ENCODE measurements around the gene INMT. TPM values are rescaled to one million over a fixed set of nuclear protein-coding genes. Genes with fewer than 3 reads are reported as not detected.

INMT gene
- total RNA-seq, 1 experiment from 2014 or later: 3.3 TPM

DNA sequence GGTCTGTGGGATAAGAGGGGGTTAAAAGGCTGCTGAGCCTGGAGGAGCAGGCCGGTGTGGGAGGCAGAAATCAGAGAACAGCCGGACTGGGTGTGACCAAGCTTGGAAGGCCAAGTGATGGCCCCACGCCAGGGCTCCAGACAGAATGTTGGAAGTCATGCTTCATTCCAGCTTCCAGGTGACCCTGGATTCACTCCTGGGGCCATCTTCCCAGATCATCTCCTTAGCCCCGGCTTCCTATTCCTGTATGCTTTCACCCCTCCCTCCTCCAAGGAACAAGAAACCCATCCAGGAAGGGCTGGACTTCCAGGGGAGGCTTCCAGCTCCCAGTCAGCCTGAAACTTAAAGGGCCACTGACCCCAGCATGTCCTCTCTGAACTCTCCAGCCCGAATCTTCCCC, 1.0 kb downstream of the INMT start:
- Histone ChIP-seq H3K4me1 (peaks cover 13% of the 10 kb centered on the region), H3K27me3 (replicated peaks; ENCODE audit: control insufficient read depth, insufficient read depth, low read length) (no peaks in the 10 kb centered on the region), H3K4me3 (ENCODE audit: low read depth, low read length) (no peak overlapping the region), H3K36me3 (ENCODE audit: control insufficient read depth, insufficient read depth, low read length) (no peaks in the 10 kb centered on the region), H3K9me3 (no peaks in the 10 kb centered on the region)
- no peaks in the 10 kb centered on the region for H3K27me3 Mint-ChIP-seq (ENCODE audit: insufficient read depth, unreplicated experiment)
- no peak overlapping the region for H3K4me3 Mint-ChIP-seq (ENCODE audit: unreplicated experiment)
- H3K9me3 Mint-ChIP-seq (ENCODE audit: unreplicated experiment): peaks cover 14% of the 10 kb centered on the region
- no peaks in the 10 kb centered on the region for H3K36me3 Mint-ChIP-seq (ENCODE audit: insufficient read depth, unreplicated experiment)
- TF ChIP-seq, protein P1, sequence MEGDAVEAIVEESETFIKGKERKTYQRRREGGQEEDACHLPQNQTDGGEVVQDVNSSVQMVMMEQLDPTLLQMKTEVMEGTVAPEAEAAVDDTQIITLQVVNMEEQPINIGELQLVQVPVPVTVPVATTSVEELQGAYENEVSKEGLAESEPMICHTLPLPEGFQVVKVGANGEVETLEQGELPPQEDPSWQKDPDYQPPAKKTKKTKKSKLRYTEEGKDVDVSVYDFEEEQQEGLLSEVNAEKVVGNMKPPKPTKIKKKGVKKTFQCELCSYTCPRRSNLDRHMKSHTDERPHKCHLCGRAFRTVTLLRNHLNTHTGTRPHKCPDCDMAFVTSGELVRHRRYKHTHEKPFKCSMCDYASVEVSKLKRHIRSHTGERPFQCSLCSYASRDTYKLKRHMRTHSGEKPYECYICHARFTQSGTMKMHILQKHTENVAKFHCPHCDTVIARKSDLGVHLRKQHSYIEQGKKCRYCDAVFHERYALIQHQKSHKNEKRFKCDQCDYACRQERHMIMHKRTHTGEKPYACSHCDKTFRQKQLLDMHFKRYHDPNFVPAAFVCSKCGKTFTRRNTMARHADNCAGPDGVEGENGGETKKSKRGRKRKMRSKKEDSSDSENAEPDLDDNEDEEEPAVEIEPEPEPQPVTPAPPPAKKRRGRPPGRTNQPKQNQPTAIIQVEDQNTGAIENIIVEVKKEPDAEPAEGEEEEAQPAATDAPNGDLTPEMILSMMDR (IDR thresholded peaks at IDR 0.05; ENCODE audit: insufficient read depth in 1 of 2, low read depth in 1 of 2, low read length in 1 of 2, severe bottlenecking in 1 of 2, unreplicated experiment in 1 of 2): no peak
- no peak for DNase-seq
- POLR2A ChIA-PET: no interaction called here
- H3K27ac Mint-ChIP-seq (ENCODE audit: unreplicated experiment): no peak overlapping the region
- BruUV-seq (replicated peaks): no TSS peak
- intact Hi-C loops (cut with micrococcal nuclease; ENCODE audit: unreplicated experiment): no loop called here
- CTCF ChIA-PET: no interaction called here
- H3K4me1 Mint-ChIP-seq (ENCODE audit: low read depth, unreplicated experiment): peaks cover 13% of the 10 kb centered on the region

DNA sequence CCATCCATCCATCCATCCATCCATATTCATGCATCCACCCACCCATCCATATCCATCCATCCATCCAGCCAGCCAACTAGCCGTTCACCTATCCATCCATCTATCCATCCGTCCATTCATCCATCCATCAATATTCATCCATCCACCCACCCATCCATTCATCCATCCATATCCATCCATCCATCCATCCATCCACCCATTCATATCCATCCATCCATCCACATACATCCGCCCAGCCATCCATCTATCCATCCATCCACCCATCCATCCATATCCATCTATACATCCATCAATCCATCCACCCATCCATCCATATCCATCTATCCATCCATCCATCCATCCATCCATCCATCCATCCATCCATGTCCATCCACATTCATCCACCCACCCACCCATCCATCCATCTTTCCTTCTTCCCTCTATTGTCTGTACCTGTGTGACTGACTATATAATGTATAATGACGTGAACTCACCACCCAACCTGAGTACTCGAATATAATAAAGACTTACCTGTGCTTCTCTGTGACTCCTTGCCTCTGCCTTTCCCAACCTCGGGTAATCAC, 2.5 kb downstream of the INMT start:
- Histone ChIP-seq H3K27me3 (replicated peaks; ENCODE audit: control insufficient read depth, insufficient read depth, low read length) (no peaks in the 10 kb centered on the region), H3K4me1 (0 out of 2 replicates have a peak, but pooled peaks cover 3% of the 10 kb centered on the region), H3K36me3 (ENCODE audit: control insufficient read depth, insufficient read depth, low read length) (no peaks in the 10 kb centered on the region), H3K4me3 (ENCODE audit: low read depth, low read length) (no peak overlapping the region), H3K9me3 (no peaks in the 10 kb centered on the region)
- ChIA-PET POLR2A (no interaction called here), CTCF (no interaction called here)
- Mint-ChIP-seq H3K4me3 (ENCODE audit: unreplicated experiment) (no peak overlapping the region), H3K27ac (ENCODE audit: unreplicated experiment) (no peak overlapping the region), H3K4me1 (ENCODE audit: low read depth, unreplicated experiment) (peaks cover 3% of the 10 kb centered on the region), H3K9me3 (ENCODE audit: unreplicated experiment) (peaks cover 14% of the 10 kb centered on the region), H3K27me3 (ENCODE audit: insufficient read depth, unreplicated experiment) (no peaks in the 10 kb centered on the region), H3K36me3 (ENCODE audit: insufficient read depth, unreplicated experiment) (no peaks in the 10 kb centered on the region)
- intact Hi-C loops (cut with micrococcal nuclease; ENCODE audit: unreplicated experiment): no loop called here
- BruUV-seq (replicated peaks): no TSS peak
- TF ChIP-seq, protein P1 (IDR thresholded peaks at IDR 0.05; ENCODE audit: insufficient read depth in 1 of 2, low read depth in 1 of 2, low read length in 1 of 2, severe bottlenecking in 1 of 2, unreplicated experiment in 1 of 2): no peak
- no peak for DNase-seq

DNA sequence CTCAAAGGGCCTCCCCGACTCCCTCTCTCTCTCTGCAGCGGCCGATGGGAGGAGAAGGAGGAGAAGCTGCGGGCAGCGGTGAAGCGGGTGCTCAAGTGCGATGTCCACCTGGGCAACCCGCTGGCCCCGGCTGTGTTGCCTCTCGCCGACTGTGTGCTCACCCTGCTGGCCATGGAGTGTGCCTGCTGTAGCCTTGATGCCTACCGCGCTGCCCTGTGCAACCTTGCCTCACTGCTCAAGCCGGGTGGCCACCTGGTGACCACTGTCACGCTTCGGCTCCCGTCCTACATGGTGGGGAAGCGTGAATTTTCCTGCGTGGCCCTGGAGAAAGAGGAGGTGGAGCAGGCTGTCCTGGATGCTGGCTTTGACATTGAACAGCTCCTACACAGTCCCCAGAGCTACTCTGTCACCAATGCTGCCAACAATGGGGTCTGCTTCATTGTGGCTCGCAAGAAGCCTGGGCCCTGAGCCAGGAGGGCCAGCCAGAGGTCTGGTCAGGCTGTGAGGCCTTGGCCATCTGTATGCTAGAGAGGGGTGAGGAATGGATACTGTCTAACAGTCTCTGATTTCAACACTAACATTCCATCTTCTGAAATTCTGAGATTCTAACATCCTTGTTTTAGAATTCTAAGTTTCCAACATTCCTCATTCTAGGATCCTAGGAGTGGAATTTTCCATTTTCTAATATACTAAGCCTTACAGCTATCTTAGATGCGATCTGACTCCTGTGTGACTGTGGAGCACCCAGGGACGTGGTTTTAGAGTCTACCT, 3.6 kb downstream of the INMT start:
- Mint-ChIP-seq H3K4me1 (ENCODE audit: low read depth, unreplicated experiment) (no peaks in the 10 kb centered on the region), H3K27me3 (ENCODE audit: insufficient read depth, unreplicated experiment) (no peaks in the 10 kb centered on the region), H3K27ac (ENCODE audit: unreplicated experiment) (no peak overlapping the region), H3K36me3 (ENCODE audit: insufficient read depth, unreplicated experiment) (no peaks in the 10 kb centered on the region), H3K4me3 (ENCODE audit: unreplicated experiment) (no peak overlapping the region), H3K9me3 (ENCODE audit: unreplicated experiment) (peaks cover 14% of the 10 kb centered on the region)
- no peak overlapping the region for H3K4me3 ChIP-seq (ENCODE audit: low read depth, low read length)
- TF ChIP-seq, protein P1 (IDR thresholded peaks at IDR 0.05; ENCODE audit: insufficient read depth in 1 of 2, low read depth in 1 of 2, low read length in 1 of 2, severe bottlenecking in 1 of 2, unreplicated experiment in 1 of 2): no peak
- intact Hi-C loops (cut with micrococcal nuclease; ENCODE audit: unreplicated experiment): no loop called here
- H3K9me3 ChIP-seq: no peaks in the 10 kb centered on the region
- no TSS peak for BruUV-seq (replicated peaks)
- ChIA-PET CTCF (interaction anchor here (1.2 kb wide), 1 partner anchor 178 kb away, joined by 4 read pairs; no protein-coding TSS in a partner anchor), POLR2A (no interaction called here)
- peaks cover 5% of the 10 kb centered on the region for H3K4me1 ChIP-seq
- no peak for DNase-seq
- H3K27me3 ChIP-seq (replicated peaks; ENCODE audit: control insufficient read depth, insufficient read depth, low read length): no peaks in the 10 kb centered on the region
- H3K36me3 ChIP-seq (ENCODE audit: control insufficient read depth, insufficient read depth, low read length): no peaks in the 10 kb centered on the region

Measured in Caco-2 (cell line).